Gastroesophageal sphincter (tissue), 3 donors: ENCODE measurements around the gene C5.

Experiments
- EP300 ChIP-seq: sonication (generic); formaldehyde crosslinking; IDR thresholded peaks from one replicate; pipeline ENCODE4 v1.6.1; 2017; ENCODE audit warnings: antibody characterized with exemption, mild to moderate bottlenecking
- TF ChIP-seq, protein P1 (sequence below), 4 experiments: fragments of 200-600 bp in 2 of 4; fragments of 450-650 bp in 2 of 4; sonication (generic) in 1 of 4; IDR thresholded peaks; one replicate each; pipeline ENCODE4 v1.5.1; 2017 to 2019; ENCODE audit warnings: antibody characterized with exemption in 4 of 4, mild to moderate bottlenecking in 2 of 4, moderate library complexity in 2 of 4

DNA sequence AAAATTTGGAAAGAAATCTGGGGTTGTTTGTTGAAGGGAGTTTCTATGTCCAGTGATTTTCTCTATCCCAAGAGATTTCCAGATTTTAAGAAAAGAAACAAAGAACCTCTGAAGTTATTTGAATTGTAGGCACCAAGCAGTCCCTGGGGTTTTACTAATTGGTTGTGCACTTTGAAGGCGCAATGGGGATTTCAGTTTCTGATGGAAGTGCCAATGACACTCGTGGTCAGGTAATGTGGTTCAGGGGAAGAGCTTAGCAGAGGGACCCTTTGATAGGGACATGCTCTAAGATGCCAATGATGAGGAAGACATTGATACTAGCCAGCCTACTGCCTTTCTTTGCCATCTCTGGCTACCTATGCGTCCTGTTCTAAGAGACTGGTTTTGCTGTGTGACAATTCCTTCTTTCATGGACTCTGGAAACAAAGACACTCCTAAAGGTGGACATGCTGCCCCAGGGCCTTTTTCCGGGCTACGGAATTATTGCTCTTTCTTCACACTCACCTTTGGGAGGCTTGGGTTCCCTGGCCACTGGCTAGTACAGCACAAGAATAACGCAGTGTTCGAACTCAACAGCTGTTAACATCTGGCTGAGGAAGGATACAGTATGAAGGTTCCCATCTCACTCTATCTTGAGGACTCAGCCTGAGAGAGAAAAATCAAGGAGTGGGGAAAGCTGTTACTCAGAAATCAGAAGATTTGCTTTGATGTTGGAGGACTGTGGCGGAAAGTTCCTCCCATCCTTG, 116.6 kb downstream of the C5 start:
- no peak for TF ChIP-seq EP300
- TF ChIP-seq, protein P1, sequence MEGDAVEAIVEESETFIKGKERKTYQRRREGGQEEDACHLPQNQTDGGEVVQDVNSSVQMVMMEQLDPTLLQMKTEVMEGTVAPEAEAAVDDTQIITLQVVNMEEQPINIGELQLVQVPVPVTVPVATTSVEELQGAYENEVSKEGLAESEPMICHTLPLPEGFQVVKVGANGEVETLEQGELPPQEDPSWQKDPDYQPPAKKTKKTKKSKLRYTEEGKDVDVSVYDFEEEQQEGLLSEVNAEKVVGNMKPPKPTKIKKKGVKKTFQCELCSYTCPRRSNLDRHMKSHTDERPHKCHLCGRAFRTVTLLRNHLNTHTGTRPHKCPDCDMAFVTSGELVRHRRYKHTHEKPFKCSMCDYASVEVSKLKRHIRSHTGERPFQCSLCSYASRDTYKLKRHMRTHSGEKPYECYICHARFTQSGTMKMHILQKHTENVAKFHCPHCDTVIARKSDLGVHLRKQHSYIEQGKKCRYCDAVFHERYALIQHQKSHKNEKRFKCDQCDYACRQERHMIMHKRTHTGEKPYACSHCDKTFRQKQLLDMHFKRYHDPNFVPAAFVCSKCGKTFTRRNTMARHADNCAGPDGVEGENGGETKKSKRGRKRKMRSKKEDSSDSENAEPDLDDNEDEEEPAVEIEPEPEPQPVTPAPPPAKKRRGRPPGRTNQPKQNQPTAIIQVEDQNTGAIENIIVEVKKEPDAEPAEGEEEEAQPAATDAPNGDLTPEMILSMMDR (IDR thresholded peaks at IDR 0.05), result no peak
